Measurements from ENCODE around the gene FRMD5. TPM values are rescaled to one million over a fixed set of nuclear protein-coding genes. Genes with fewer than 3 reads are reported as not detected.

Gene FRMD5
- total RNA-seq, 2 donors from 2014 or later: 25.5 to 52.3 TPM

- H3K27ac ChIP-seq: no peak overlapping the region
- no peak for TF ChIP-seq CTCF (IDR thresholded peaks at IDR 0.05)
- no peaks in the 10 kb centered on the region for H3K9me3 ChIP-seq
- no peaks in the 10 kb centered on the region for H3K27me3 ChIP-seq
- DNase-seq (ENCODE audit: low spot score): no peak
- no peaks in the 10 kb centered on the region for H3K4me1 ChIP-seq
- no peaks in the 10 kb centered on the region for H3K36me3 ChIP-seq
- no peak overlapping the region for H3K4me3 ChIP-seq
These were observed 35.6 kb downstream of the FRMD5 start for GRCh38 chr15:44159492-44159891.

GRCh38 chr15:44158111-44158510, 37.0 kb downstream of the FRMD5 start:
- no peak overlapping the region for H3K4me3 ChIP-seq
- no peaks in the 10 kb centered on the region for H3K9me3 ChIP-seq
- no peaks in the 10 kb centered on the region for H3K27me3 ChIP-seq
- no peak overlapping the region for H3K27ac ChIP-seq
- H3K4me1 ChIP-seq: no peaks in the 10 kb centered on the region
- TF ChIP-seq CTCF (IDR thresholded peaks at IDR 0.05): no peak
- no peak for DNase-seq (ENCODE audit: low spot score)
- no peaks in the 10 kb centered on the region for H3K36me3 ChIP-seq

GRCh38 chr15:44157679-44158078, 37.4 kb downstream of the FRMD5 start:
- no peak overlapping the region for H3K4me3 ChIP-seq
- H3K27me3 ChIP-seq: no peaks in the 10 kb centered on the region
- no peak for DNase-seq (ENCODE audit: low spot score)
- H3K36me3 ChIP-seq: no peaks in the 10 kb centered on the region
- no peaks in the 10 kb centered on the region for H3K9me3 ChIP-seq
- no peaks in the 10 kb centered on the region for H3K4me1 ChIP-seq
- no peak for TF ChIP-seq CTCF (IDR thresholded peaks at IDR 0.05)
- no peak overlapping the region for H3K27ac ChIP-seq

GRCh38 chr15:44153352-44153751, 41.7 kb downstream of the FRMD5 start:
- no peak for DNase-seq (ENCODE audit: low spot score)
- no peak for TF ChIP-seq CTCF (IDR thresholded peaks at IDR 0.05)

GRCh38 chr15:44149224-44149623, 45.8 kb downstream of the FRMD5 start:
- Histone ChIP-seq H3K4me1 (peaks cover 0 to 15% of the 10 kb centered on the region in 2 donors), H3K27ac (no peak overlapping the region), H3K9me3 (no peaks in the 10 kb centered on the region), H3K4me3 (no peak overlapping the region), H3K36me3 (no peaks in the 10 kb centered on the region), H3K27me3 (no peaks in the 10 kb centered on the region)
- no peak for DNase-seq (ENCODE audit: low spot score)
- TF ChIP-seq CTCF (IDR thresholded peaks at IDR 0.05): no peak

More at GRCh38 chr15:44153352-44153751, 41.7 kb downstream of the FRMD5 start:
- Histone ChIP-seq H3K4me1 (no peaks in the 10 kb centered on the region), H3K4me3 (no peak overlapping the region), H3K27me3 (no peaks in the 10 kb centered on the region), H3K9me3 (no peaks in the 10 kb centered on the region), H3K27ac (no peak overlapping the region), H3K36me3 (no peaks in the 10 kb centered on the region)

GRCh38 chr15:44148580-44148979, 46.5 kb downstream of the FRMD5 start:
- H3K36me3 ChIP-seq: no peaks in the 10 kb centered on the region
- H3K27ac ChIP-seq: no peak overlapping the region
- DNase-seq (ENCODE audit: low spot score): no peak
- H3K4me3 ChIP-seq: no peak overlapping the region
- no peaks in the 10 kb centered on the region for H3K9me3 ChIP-seq
- peaks cover 0 to 15% of the 10 kb centered on the region in 2 donors for H3K4me1 ChIP-seq
- no peaks in the 10 kb centered on the region for H3K27me3 ChIP-seq
- no peak for TF ChIP-seq CTCF (IDR thresholded peaks at IDR 0.05)

All from right atrium auricular region (tissue), 2 donors.